CD4-positive, alpha-beta T cell treated with Interleukin-21 for 1 hour (primary cell): ENCODE results near the gene SCNN1G.

Experiments
- DNase-seq: peaks from one replicate; pipeline ENCODE4 v3.0.0-alpha.2; 2020

SCNN1G gene

DNA sequence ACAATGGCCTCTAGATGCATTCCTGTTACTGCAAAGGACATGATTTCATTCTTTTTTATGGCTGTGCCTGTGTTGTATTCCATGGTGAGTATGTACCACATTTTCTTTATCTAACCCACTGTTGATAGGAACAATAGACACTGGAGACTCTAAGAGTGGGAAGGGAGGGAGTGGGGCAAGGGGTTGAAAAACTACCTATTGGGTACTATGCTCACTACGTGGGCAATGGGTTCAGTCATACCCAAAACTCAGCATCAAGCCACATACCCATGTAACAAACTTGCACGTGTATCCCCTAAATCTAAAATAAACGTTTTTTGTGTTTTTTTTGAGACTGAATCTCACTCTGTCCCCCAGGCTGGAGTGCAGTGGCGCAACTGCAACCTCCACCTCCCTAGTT, 72.5 kb downstream of the SCNN1G start:
- DNase-seq: no peak

DNA sequence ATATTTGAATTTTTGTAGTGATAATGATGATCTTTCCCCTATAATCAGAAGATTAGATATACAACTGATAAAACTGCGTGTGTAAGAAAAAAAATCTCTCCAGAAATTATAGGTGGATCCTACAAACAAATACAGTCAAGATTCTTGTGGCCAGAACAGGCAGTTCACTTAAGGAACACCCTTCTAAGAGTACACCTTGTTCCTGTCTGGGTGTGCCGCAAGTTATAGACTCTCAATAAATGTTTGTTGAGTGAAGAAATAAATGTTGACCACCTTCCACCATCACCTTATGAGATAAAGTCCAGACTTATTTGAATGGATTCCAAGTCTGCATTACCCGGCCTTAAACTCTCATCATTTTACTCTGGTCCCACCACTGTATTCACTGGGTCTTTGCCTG, 73.9 kb downstream of the SCNN1G start:
- DNase-seq: no peak

DNA sequence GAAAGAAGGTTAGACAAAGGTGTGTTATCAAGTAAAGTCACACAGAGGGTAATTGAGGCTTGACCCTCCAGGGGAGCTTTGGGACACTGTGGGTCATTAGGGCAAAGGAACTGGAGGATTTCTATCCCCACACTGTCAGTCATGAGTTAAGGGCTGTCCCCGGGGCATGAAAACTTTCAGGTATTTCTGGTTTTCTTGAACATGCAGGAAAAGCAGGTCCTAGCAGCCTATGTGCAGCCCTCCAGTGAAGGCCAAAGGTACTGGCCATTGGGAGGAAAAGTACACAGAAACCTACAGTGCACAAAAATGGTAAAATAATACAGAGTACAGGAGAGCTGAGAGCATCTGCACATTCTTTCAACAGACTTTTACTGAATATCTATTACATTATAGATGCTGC, 75.1 kb downstream of the SCNN1G start:
- DNase-seq: no peak

DNA sequence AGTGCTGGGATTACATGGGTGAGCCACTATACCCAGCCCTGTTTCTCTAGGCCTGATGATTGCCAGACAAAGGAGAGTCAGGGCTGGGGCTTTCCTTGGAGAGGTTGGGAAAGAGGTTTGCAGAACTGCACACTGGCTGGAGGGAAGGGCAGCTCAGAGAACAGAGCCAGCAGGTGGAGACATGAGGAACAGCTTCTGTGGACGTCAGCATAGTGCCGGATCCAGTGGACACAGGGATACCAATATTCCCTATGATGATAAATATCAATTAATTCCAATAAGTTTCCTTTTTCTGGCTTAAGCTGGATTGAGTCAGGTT, 76.3 kb downstream of the SCNN1G start:
- no peak for DNase-seq
